Right lobe of liver (tissue), 4 donors: ENCODE data around the gene RAP1GAP2.
"Not testable (repeated sequence)": the region's sequence is repeated elsewhere in the genome, so short reads cannot be mapped to it uniquely, and the experiment has no call there.

Experiments used
- CTCF ChIP-seq, 4 donors: fragments of 200-600 bp in 3 of 4; fragments of 450-650 bp in 1 of 4; IDR thresholded peaks; one replicate each; pipeline versions ENCODE4 v1.5.1 to v1.8.0; 2016 to 2022; ENCODE audit warnings: antibody characterized with exemption in 4 of 4, mild to moderate bottlenecking in 2 of 4
- POLR2A ChIP-seq: fragments of 450-650 bp; IDR thresholded peaks from one replicate; pipeline ENCODE4 v1.6.1; 2017; ENCODE audit warnings: antibody characterized with exemption, mild to moderate bottlenecking
- donor health status: DM: no; HTN: no; CAD: no.
- donor health status: DM: no; HTN: no; CAD: no.
- donor health status: DM: no; HTN: yes; CAD: no.

- TF ChIP-seq CTCF (IDR thresholded peaks at IDR 0.05); POLR2A: not testable (repeated sequence)
Measured at GRCh38 chr17:3054868-3055267, 258.6 kb downstream of the RAP1GAP2 start.
